ENCODE measurements around the gene CLK3. TPM values are rescaled to one million over a fixed set of nuclear protein-coding genes. Genes with fewer than 3 reads are reported as not detected.

The CLK3 gene
- total and polyA plus RNA-seq, 2 of the 13 experiments (the other 11 are each of a cell fraction or from before 2014, with no cell fraction given) = 41.5 to 82.0 TPM

DNA sequence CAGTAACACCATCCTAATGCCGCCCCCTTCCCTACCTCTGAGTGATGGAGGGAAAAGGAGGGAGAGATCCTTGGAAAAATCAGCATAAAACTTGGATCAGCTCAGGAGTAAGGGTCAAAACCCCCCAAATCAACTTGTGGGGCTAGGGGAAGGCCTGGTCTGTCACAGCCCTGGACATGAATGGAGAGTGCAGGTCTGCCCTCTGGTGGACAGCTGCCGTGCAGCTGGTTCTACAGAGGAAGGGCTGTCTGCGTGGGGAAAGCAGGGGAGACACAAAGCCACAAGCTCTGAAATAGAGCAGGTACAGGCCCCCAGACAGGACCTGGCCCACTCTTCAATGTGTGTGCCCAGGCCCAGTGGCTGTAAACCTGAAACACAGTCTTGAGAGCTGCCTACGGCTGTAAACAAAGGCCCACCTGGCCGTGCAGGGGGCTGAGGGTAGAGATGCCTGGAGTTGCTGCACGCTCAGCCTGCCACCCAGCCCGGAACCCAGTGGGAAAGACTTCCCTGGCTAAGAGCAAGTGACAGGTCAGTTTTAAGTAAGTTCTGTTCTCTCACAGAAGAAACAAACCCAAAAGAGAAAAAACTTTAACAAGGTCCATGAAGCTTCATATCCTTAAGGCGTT, 16.4 kb downstream of the CLK3 start (continued):
- TF ChIP-seq HNF4G (IDR thresholded peaks at IDR 0.05; ENCODE audit: borderline replicate concordance, low read depth, low read length) (no peak), HNF4G (CRISPR knock-in tag; IDR thresholded peaks at IDR 0.05; ENCODE audit: borderline replicate concordance, low read depth) (no peak), HNRNPH1 (optimal IDR thresholded peaks at IDR 0.05; ENCODE audit: low read depth, low read length) (no peak), ZNF264 (CRISPR knock-in tag; IDR thresholded peaks at IDR 0.05) (no peak), HNRNPK (IDR thresholded peaks at IDR 0.05; ENCODE audit: low read depth, low read length, poor library complexity, severe bottlenecking) (no peak), KLF11 (CRISPR knock-in tag; IDR thresholded peaks at IDR 0.05) (no peak), CTCF (CRISPR knock-in tag; IDR thresholded peaks at IDR 0.05) (peak; percentile 86), MAFG (CRISPR knock-in tag; IDR thresholded peaks at IDR 0.05) (no peak), KLF13 (CRISPR knock-in tag; IDR thresholded peaks at IDR 0.05) (no peak), NAIF1 (CRISPR knock-in tag; IDR thresholded peaks at IDR 0.05; ENCODE audit: borderline replicate concordance) (no peak), ZNF563 (CRISPR knock-in tag; IDR thresholded peaks at IDR 0.05) (no peak), ASH2L (IDR thresholded peaks at IDR 0.05; ENCODE audit: insufficient read length, low read depth, low read length) (no peak), ZNF143 (CRISPR knock-in tag; IDR thresholded peaks at IDR 0.05) (no peak), XRCC5 (optimal IDR thresholded peaks at IDR 0.05; ENCODE audit: low read length) (peak; percentile 86), ATF1 (CRISPR knock-in tag; IDR thresholded peaks at IDR 0.05) (no peak)
- TF ChIP-seq, protein P1, sequence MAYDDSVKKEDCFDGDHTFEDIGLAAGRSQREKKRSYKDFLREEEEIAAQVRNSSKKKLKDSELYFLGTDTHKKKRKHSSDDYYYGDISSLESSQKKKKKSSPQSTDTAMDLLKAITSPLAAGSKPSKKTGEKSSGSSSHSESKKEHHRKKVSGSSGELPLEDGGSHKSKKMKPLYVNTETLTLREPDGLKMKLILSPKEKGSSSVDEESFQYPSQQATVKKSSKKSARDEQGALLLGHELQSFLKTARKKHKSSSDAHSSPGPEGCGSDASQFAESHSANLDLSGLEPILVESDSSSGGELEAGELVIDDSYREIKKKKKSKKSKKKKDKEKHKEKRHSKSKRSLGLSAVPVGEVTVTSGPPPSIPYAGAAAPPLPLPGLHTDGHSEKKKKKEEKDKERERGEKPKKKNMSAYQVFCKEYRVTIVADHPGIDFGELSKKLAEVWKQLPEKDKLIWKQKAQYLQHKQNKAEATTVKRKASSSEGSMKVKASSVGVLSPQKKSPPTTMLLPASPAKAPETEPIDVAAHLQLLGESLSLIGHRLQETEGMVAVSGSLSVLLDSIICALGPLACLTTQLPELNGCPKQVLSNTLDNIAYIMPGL (CRISPR knock-in tag; IDR thresholded peaks at IDR 0.05; ENCODE audit: borderline replicate concordance in 1 of 2, low read depth in 1 of 2) = 0 out of 4 replicates have a peak, but pooled peaks of 1 of the 2 experiments have one; percentile 26
- TF ChIP-seq, protein P2, sequence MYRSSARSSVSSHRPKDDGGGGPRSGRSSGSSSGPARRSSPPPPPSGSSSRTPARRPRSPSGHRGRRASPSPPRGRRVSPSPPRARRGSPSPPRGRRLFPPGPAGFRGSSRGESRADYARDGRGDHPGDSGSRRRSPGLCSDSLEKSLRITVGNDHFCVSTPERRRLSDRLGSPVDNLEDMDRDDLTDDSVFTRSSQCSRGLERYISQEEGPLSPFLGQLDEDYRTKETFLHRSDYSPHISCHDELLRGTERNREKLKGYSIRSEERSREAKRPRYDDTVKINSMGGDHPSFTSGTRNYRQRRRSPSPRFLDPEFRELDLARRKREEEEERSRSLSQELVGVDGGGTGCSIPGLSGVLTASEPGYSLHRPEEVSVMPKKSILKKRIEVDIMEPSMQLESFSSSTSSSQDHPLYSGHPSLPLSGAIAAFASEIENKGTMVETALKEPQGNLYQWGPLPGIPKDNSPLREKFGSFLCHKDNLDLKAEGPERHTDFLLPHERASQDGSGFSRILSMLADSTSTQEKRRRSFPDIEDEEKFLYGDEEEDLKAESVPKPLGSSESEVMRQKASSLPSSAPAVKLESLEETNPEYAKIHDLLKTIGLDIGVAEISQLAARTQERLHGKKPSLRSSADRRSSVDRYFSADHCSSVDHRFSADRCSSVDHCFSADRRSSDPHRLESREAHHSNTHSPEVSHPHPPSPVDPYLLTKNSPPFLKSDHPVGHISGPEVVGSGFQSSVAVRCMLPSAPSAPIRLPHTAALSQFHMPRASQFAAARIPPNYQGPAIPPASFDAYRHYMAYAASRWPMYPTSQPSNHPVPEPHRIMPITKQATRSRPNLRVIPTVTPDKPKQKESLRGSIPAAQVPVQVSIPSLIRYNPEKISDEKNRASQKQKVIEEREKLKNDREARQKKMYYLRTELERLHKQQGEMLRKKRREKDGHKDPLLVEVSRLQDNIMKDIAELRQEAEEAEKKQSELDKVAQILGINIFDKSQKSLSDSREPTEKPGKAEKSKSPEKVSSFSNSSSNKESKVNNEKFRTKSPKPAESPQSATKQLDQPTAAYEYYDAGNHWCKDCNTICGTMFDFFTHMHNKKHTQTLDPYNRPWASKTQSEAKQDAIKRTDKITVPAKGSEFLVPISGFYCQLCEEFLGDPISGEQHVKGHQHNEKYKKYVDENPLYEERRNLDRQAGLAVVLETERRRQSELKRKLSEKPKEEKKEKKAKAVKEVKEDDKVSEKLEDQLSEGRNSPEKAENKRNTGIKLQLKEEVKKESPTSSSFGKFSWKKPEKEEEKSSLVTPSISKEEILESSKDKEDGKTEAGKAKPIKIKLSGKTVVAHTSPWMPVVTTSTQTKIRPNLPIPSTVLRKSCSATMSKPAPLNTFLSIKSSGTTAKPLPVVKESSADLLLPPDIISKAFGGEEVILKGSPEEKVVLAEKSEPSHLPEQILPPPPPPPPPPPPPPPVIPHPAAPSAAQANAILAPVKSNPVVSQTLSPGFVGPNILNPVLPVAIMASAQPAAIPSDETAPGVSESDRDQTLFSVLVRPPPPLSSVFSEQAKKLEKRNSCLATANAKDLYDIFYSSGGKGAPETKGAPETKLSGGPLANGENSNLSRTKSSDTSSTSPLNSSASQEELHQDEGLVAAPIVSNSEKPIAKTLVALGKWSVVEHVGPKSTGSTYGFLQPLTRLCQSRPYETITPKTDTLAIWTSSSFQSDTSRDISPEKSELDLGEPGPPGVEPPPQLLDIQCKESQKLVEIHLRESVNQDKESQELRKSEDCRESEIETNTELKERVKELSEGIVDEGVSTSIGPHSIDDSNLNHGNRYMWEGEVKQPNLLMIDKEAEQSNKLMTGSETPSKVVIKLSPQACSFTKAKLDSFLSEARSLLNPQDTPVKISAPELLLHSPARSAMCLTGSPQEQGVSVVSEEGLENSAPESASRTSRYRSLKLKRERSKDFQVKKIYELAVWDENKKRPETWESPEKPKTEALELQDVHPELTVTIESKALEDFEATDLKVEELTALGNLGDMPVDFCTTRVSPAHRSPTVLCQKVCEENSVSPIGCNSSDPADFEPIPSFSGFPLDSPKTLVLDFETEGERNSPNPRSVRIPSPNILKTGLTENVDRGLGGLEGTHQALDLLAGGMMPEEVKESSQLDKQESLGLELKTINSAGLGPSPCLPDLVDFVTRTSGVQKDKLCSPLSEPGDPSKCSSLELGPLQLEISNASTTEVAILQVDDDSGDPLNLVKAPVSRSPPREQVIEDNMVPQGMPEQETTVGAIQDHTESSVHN (CRISPR knock-in tag; IDR thresholded peaks at IDR 0.05) = 0 out of 2 replicates have a peak, but pooled peaks have one; percentile 14
- TF ChIP-seq, protein P3, sequence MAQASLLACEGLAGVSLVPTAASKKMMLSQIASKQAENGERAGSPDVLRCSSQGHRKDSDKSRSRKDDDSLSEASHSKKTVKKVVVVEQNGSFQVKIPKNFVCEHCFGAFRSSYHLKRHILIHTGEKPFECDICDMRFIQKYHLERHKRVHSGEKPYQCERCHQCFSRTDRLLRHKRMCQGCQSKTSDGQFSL (CRISPR knock-in tag; IDR thresholded peaks at IDR 0.05) = no peak
